DOHH2 (cell line): ENCODE results near the gene PCCA.

Experiments
- H3F3A ChIP-seq: fragments of 200-600 bp; sonication (generic), shearing (Covaris generic); 2 replicates; pipeline ENCODE4 v1.6.0; 2016; ENCODE audit warnings: antibody characterized with exemption, mild to moderate bottlenecking; ENCODE audit not compliant: control insufficient read depth, insufficient read depth
- H3K27ac ChIP-seq: fragments of 200-600 bp; sonication (generic); 2 replicates; pipeline ENCODE4 v1.5.1; 2014; ENCODE audit warnings: low read depth, mild to moderate bottlenecking, low read length, moderate library complexity
- H3K27me3 ChIP-seq: fragments of 200-600 bp; sonication (generic); 2 replicates; pipeline ENCODE4 v1.6.1; 2014; ENCODE audit warnings: mild to moderate bottlenecking, low read length, mixed read lengths; ENCODE audit not compliant: control insufficient read depth
- H3K36me3 ChIP-seq: fragments of 200-600 bp; sonication (generic); 2 replicates; pipeline ENCODE4 v1.6.1; 2014; ENCODE audit warnings: mild to moderate bottlenecking, low read length, moderate library complexity, mixed read lengths; ENCODE audit not compliant: control insufficient read depth
- H3K4me1 ChIP-seq: fragments of 200-600 bp; sonication (generic); 2 replicates; pipeline ENCODE4 v1.6.1; 2014; ENCODE audit warnings: mild to moderate bottlenecking, low read length, mixed read lengths; ENCODE audit not compliant: control insufficient read depth
- H3K4me2 ChIP-seq: fragments of 200-600 bp; sonication (generic); 2 replicates; pipeline ENCODE4 v1.6.0; 2014; ENCODE audit warnings: mild to moderate bottlenecking, low read length, moderate library complexity
- H3K4me3 ChIP-seq: fragments of 200-600 bp; sonication (generic); 2 replicates; pipeline ENCODE4 v1.5.1; 2014; ENCODE audit warnings: mild to moderate bottlenecking, low read length, mixed read lengths
- H3K79me2 ChIP-seq: fragments of 200-600 bp; sonication (generic); 2 replicates; pipeline ENCODE4 v1.6.1; 2014; ENCODE audit warnings: mild to moderate bottlenecking, low read length, mixed read lengths; ENCODE audit not compliant: control insufficient read depth
- H3K9me2 ChIP-seq: fragments of 200-600 bp; sonication (generic); replicated peaks from 2 replicates; pipeline ENCODE4 v1.6.1; 2014; ENCODE audit warnings: mild to moderate bottlenecking, low read length, mixed read lengths; ENCODE audit not compliant: control insufficient read depth
- H3K9me3 ChIP-seq: fragments of 200-600 bp; sonication (generic); 2 replicates; pipeline ENCODE4 v1.6.1; 2014; ENCODE audit warnings: antibody characterized with exemption, low read length, mixed read lengths; ENCODE audit not compliant: control insufficient read depth, insufficient read depth
- H4K20me1 ChIP-seq: fragments of 200-600 bp; sonication (generic); 2 replicates; pipeline ENCODE4 v1.6.0; 2014; ENCODE audit warnings: low read depth, mild to moderate bottlenecking, antibody characterized with exemption, low read length, moderate library complexity; ENCODE audit not compliant: control insufficient read depth, insufficient read depth
- CTCF ChIP-seq: fragments of 200-600 bp; sonication (generic); IDR thresholded peaks from one replicate; pipeline ENCODE4 v1.5.1; 2014; ENCODE audit warnings: antibody characterized with exemption, mild to moderate bottlenecking, low read depth, low read length; ENCODE audit not compliant: poor library complexity, severe bottlenecking
- EZH2phosphoT487 ChIP-seq: fragments of 200-600 bp; sonication (generic); IDR thresholded peaks from 2 replicates; pipeline ENCODE4 v1.6.1; 2017; ENCODE audit warnings: borderline replicate concordance, mild to moderate bottlenecking, antibody characterized with exemption, low read length, moderate library complexity, mixed read lengths

Gene PCCA

GRCh38 chr13:100546713-100547405, 458.0 kb downstream of the PCCA start:
- Histone ChIP-seq H3K36me3 (no peaks in the 10 kb centered on the region), H4K20me1 (no peaks in the 10 kb centered on the region), H3K9me3 (no peaks in the 10 kb centered on the region), H3K4me1 (peaks cover 6% of the 10 kb centered on the region), H3K4me2 (no peak overlapping the region), H3K9me2 (no peaks in the 10 kb centered on the region), H3K27ac (no peak overlapping the region), H3K27me3 (no peaks in the 10 kb centered on the region), H3K4me3 (no peak overlapping the region), H3K79me2 (no peaks in the 10 kb centered on the region), H3F3A (no peaks in the 10 kb centered on the region)
- no peak for TF ChIP-seq EZH2phosphoT487
- no peak for TF ChIP-seq CTCF

DNA sequence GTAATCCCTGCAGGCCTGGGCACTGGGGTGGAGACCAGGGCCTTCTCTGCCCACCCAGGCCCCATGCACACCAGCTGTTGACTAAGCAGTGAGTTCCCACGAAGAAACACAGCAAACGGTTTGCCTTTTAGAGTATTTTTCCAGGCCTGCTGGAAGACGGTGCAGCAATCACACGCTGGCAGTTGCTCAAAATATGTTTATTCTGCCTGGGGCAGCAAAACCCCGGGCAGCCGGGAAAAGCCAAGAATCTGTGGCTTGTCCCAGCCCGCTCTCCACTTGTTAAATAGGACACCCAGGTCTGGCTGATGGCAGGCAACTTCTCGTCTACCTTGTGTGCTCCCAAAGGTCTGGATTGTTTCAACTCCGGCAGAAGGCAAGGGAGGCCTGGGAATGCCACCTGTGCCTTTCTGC, 458.9 kb downstream of the PCCA start:
- no peaks in the 10 kb centered on the region for H3K79me2 ChIP-seq
- no peaks in the 10 kb centered on the region for H4K20me1 ChIP-seq
- no peaks in the 10 kb centered on the region for H3F3A ChIP-seq
- no peaks in the 10 kb centered on the region for H3K27me3 ChIP-seq
- H3K27ac ChIP-seq = no peak overlapping the region
- H3K4me3 ChIP-seq = no peak overlapping the region
- H3K36me3 ChIP-seq = no peaks in the 10 kb centered on the region
- TF ChIP-seq CTCF (no peak), EZH2phosphoT487 (no peak)
- H3K9me3 ChIP-seq = no peaks in the 10 kb centered on the region
- H3K9me2 ChIP-seq = no peaks in the 10 kb centered on the region
- no peak overlapping the region for H3K4me2 ChIP-seq
- H3K4me1 ChIP-seq = peaks cover 1% of the 10 kb centered on the region

DNA sequence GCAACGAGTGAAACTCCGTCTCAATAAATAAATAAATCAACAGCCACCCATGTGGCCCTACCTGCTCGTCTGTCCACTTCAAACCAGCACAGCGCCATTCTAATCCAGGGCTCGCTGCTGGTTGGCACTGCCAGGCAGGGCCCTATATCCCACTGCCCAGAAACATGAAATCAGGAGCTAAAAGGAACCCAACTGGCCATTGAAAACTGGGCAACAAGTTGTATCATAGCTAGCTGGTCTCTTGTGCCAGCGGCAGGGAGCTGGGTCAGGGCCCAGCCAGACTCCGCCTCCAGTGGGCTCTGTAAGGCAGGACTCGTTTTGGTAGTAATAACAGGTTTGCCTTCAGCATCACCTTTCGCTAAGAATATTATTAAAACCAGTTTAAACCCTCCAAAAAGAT, 460.4 kb downstream of the PCCA start:
- Histone ChIP-seq H3K4me2 (no peak overlapping the region), H3K27me3 (no peaks in the 10 kb centered on the region), H3K9me3 (no peaks in the 10 kb centered on the region), H3K4me3 (no peak overlapping the region), H3K79me2 (no peaks in the 10 kb centered on the region), H3K9me2 (no peaks in the 10 kb centered on the region), H4K20me1 (no peaks in the 10 kb centered on the region), H3K36me3 (no peaks in the 10 kb centered on the region), H3F3A (no peaks in the 10 kb centered on the region), H3K27ac (no peak overlapping the region), H3K4me1 (no peaks in the 10 kb centered on the region)
- TF ChIP-seq CTCF (no peak), EZH2phosphoT487 (no peak)
